ENCODE data around the gene GSTCD.

DNA sequence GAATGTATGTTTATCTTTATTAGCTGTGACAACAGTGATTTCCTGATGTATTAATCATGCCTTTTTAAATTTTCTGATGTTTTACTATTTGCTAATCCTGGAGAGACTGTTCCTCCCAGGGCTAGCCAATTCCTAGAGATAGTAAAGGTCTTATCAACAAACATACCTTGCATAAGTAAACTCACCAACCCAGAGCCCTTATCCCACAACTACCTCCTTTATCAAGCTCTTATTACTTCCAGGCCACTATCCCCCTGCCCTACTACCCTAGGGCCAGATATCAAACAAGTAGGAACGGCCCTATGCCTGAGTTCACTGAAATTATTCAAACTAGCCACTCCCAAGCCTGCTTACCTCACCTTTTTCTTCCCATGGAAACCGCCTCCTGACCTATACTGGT is 128.5 kb downstream of the GSTCD start:
- no peak for TF ChIP-seq CTCF (conservative IDR thresholded peaks at IDR 0.05; ENCODE audit: low read depth, low read length)
- TF ChIP-seq RAD21 (IDR thresholded peaks at IDR 0.05; ENCODE audit: low read length), result no peak
- TF ChIP-seq CHD1 (IDR thresholded peaks at IDR 0.05; ENCODE audit: low read depth, low read length), result no peak
- TF ChIP-seq POLR2A (IDR thresholded peaks at IDR 0.05; ENCODE audit: low read depth, low read length), result no peak

Data from IMR-90 (cell line).